HL-60 (cell line): ENCODE results near the gene ASCC3.

Experiments used
- DNase-seq, 2 experiments: peaks; one replicate each; pipeline ENCODE4 v3.0.0-alpha.2; 2010 to 2020; ENCODE audit warnings: low read depth in 1 of 2, low spot score in 1 of 2
- H3K27ac ChIP-seq: fragments of 250-450 bp; sonication (Bioruptor Pico); replicated peaks from 2 replicates; pipeline ENCODE4 v1.5.1; 2020; ENCODE audit warnings: mild to moderate bottlenecking, moderate library complexity
- H3K27me3 ChIP-seq: fragments of 250-450 bp; sonication (Bioruptor Pico); 2 replicates; pipeline ENCODE4 v1.5.1; 2021; ENCODE audit warnings: mild to moderate bottlenecking, moderate library complexity; ENCODE audit not compliant: insufficient read depth, poor library complexity, severe bottlenecking
- H3K4me3 ChIP-seq: replicated peaks from 2 replicates; pipeline ENCODE4 v1.5.1; 2011; ENCODE audit warnings: mild to moderate bottlenecking, control low read depth, low read length; ENCODE audit not compliant: insufficient read depth
- CTCF ChIP-seq: IDR thresholded peaks from one replicate; pipeline ENCODE4 v1.5.1; 2011; ENCODE audit warnings: low read length, control low read depth, inconsistent platforms; ENCODE audit not compliant: insufficient read depth
- GABPA ChIP-seq: IDR thresholded peaks from 2 replicates; pipeline ENCODE4 v1.6.1; 2012; ENCODE audit warnings: low read depth
- POLR2AphosphoS5 ChIP-seq: IDR thresholded peaks from 2 replicates; pipeline ENCODE4 v1.6.1; 2012; ENCODE audit warnings: low read depth
- SPI1 ChIP-seq: IDR thresholded peaks from 2 replicates; pipeline ENCODE4 v1.6.1; 2012; ENCODE audit warnings: low read depth, mild to moderate bottlenecking, borderline replicate concordance
- TF ChIP-seq, protein P1 (sequence below): IDR thresholded peaks from 2 replicates; pipeline ENCODE4 v1.6.1; 2012; ENCODE audit warnings: low read depth; ENCODE audit not compliant: insufficient replicate concordance

The ASCC3 gene

GRCh38 chr6:100514660-100515059 is 366.5 kb downstream of the ASCC3 start:
- Histone ChIP-seq H3K4me3 (no peak overlapping the region), H3K27me3 (no peaks in the 10 kb centered on the region), H3K27ac (no peak overlapping the region)
- DNase-seq: no peak
- TF ChIP-seq, protein P1, sequence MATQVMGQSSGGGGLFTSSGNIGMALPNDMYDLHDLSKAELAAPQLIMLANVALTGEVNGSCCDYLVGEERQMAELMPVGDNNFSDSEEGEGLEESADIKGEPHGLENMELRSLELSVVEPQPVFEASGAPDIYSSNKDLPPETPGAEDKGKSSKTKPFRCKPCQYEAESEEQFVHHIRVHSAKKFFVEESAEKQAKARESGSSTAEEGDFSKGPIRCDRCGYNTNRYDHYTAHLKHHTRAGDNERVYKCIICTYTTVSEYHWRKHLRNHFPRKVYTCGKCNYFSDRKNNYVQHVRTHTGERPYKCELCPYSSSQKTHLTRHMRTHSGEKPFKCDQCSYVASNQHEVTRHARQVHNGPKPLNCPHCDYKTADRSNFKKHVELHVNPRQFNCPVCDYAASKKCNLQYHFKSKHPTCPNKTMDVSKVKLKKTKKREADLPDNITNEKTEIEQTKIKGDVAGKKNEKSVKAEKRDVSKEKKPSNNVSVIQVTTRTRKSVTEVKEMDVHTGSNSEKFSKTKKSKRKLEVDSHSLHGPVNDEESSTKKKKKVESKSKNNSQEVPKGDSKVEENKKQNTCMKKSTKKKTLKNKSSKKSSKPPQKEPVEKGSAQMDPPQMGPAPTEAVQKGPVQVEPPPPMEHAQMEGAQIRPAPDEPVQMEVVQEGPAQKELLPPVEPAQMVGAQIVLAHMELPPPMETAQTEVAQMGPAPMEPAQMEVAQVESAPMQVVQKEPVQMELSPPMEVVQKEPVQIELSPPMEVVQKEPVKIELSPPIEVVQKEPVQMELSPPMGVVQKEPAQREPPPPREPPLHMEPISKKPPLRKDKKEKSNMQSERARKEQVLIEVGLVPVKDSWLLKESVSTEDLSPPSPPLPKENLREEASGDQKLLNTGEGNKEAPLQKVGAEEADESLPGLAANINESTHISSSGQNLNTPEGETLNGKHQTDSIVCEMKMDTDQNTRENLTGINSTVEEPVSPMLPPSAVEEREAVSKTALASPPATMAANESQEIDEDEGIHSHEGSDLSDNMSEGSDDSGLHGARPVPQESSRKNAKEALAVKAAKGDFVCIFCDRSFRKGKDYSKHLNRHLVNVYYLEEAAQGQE: no peak
- no peak for TF ChIP-seq CTCF
- no peak for TF ChIP-seq POLR2AphosphoS5
- no peak for TF ChIP-seq SPI1
- no peak for TF ChIP-seq GABPA

DNA sequence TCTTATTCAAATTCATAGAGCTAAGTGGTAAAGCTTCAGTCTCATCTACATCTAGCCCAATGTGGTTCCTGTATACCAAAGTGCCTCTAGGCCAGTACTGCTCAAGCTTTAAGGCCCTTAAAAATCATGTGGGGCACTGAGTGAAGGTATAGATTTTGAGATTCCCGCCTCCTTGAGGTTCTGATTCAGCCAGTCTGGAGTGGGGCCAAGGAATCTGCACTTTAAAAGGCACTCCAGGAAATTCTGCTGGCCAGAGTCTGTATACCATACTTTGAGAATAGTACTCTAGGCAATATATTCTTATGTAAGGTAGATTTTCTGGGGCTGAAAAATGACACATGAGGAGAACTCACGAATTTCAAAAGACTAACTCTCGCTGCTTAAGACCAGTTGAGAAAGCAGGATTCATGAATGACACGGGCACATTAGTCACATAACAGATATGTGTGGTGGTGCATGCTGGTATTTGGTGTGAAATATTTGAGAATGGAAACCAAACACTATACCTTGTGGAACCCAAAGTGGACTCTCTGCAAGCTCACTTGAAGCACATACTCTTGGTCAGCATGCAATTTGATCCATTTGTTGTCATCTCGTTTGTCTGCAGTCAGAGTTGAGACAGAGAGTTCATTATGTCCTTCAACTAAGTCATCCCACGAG is 368.8 kb downstream of the ASCC3 start:
- no peak overlapping the region for H3K4me3 ChIP-seq
- H3K27me3 ChIP-seq: no peaks in the 10 kb centered on the region
- no peak for TF ChIP-seq POLR2AphosphoS5
- TF ChIP-seq CTCF: no peak
- no peak for TF ChIP-seq GABPA
- TF ChIP-seq SPI1: no peak
- TF ChIP-seq, protein P1: no peak
- DNase-seq: no peak
- H3K27ac ChIP-seq: no peak overlapping the region

DNA sequence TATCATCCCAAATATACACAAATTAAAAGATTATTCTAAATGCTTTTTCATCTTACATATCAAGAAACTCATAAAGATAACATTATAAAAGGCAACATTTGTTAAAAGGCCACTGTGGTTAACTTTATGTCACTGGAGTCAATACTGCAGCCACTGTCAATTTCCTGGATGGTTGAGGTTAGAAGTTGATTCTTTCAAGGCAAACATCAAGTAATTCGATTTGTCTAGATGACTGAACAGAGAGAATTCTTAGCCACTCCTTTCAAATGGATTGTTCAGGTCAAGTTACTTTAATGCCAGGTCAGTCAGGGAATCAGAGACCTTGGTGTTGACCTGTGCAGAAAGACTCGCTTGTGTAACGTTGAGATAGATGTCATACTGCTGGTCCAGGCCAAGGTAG is 372.0 kb downstream of the ASCC3 start:
- no peak overlapping the region for H3K4me3 ChIP-seq
- no peak for DNase-seq
- TF ChIP-seq CTCF: no peak
- TF ChIP-seq POLR2AphosphoS5: no peak
- TF ChIP-seq, protein P1: no peak
- no peak for TF ChIP-seq GABPA
- no peak for TF ChIP-seq SPI1
- no peaks in the 10 kb centered on the region for H3K27me3 ChIP-seq
- H3K27ac ChIP-seq: no peak overlapping the region
